ENCODE results near the gene TECTB.
"Not testable (repeated sequence)": the region's sequence is repeated elsewhere in the genome, so short reads cannot be mapped to it uniquely, and the experiment has no call there.

The TECTB gene

DNA sequence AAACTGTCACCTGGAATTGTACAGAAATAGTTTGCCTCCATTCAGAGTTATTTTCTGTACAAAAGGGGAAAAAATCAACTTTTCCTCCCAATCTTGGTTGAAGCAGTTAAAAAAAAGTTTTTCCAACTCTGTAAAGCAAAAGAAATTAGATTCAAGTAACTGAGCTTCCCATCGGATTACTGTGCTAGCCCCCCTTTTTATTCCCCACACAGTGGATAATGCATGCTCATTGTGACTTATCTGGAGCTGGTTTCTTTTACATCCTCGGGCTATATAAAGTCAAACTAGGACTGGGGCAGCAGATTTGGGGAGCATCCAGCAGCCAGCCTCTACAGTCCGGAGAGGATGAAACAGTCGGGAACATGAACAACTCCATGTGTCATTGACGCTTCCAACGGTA lies at the start of gene TECTB:
Gene TECTB (plus strand): TSS at position 301 of the 400 bp plus-strand sequence. CDS start 335 bp downstream, outside the sequence.
- no peak for DNase-seq (ENCODE audit: low spot score)

DNA sequence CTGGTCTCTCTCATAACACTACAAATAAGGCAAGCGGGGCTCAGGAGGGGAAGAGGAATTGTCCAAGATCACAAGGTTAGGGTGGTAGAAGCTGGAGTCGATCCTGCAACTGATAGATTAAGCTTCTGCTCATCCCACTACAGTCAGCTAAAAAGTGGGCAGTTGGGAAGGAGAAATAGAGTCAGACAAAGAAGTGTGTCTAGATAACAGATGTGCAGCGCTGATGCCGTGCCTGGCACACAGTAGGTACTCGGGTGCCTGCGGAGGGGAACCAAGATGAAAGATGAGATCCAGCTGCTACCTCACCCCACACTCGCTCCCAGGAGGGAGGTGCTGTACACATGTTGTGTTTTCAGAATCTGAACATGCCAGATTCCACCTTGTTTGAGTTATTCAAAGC lies 48.1 kb upstream of the TECTB start:
- DNase-seq (ENCODE audit: low spot score): no peak

DNA sequence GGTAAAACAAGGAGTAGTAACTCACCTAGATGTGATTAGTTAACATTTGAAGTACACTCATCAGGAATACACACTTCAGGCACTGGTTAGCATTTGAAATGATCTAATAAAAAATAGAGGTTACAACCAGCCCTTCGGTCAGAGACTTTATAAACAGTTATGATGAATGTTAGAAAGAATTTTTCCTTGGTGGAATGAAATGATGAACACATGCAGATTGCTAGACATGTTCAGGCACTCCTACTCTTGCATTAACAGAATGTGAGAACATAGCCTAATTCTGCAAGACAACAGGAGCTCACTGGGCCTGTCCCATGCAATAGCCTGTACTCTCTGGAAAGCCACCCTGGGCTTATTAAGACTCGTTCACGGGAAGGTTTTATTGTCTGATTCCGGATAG lies 47.3 kb upstream of the TECTB start:
- DNase-seq (ENCODE audit: low spot score): no peak

DNA sequence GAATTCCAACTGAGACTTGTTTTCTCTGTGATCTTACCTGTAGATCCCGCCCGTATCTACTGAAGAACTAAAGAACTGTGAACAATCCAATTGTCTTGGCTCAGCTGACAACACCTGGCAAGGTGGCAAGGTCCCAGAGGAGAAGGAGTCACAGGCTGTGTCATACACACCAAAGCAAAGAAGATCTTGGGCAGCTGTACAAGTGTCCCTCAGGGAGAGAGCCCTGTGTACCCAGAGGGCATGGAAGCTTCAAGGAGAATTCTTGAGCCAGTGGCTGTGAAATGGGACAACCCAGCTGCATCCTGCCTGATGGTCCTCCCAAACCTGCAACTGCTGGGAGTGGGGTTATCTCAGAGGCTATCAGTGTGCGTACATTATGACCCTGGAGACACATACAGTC lies 46.7 kb upstream of the TECTB start:
- DNase-seq (ENCODE audit: low spot score): no peak

DNA sequence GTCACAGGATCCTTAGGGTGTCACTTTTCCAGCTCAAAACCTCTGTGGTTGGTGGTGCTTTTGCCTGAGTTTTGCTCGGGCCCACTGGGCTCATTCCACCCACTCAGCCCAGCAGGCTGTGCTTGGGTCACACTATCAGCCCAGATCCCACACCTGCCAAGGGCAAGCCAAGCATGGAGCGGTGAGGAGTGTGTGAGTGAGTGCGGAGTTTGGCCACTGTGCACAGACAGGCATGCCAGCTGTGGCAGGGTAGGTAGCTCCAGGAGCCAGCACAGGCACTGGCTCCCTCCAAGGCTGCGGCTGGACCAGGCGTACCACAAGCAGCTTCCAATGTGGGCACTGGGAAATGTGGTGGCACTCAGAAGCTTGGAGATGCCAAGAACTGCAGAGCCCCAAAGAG lies 43.9 kb upstream of the TECTB start:
- DNase-seq (ENCODE audit: low spot score): no peak

DNA sequence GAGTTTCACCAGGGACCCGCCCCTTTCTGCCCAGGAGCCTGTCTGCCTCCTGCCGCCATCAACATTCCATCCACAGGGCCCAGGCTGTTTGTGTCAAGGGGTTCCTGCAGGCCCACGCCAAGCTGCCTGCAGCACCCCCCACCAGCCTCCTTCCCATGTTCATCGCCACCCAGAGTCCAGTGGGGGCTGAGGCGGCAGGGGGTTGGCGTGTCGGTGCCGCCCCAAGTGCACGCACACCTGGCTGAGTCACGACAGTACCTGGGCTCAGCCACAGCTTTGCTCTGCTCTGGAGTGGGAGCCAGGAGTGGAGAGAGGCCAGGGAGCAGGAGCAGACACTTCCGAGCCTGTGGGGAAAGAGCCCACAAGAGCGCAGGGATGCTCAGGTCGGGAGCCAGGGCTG lies 42.8 kb upstream of the TECTB start:
- DNase-seq (ENCODE audit: low spot score): no peak

DNA sequence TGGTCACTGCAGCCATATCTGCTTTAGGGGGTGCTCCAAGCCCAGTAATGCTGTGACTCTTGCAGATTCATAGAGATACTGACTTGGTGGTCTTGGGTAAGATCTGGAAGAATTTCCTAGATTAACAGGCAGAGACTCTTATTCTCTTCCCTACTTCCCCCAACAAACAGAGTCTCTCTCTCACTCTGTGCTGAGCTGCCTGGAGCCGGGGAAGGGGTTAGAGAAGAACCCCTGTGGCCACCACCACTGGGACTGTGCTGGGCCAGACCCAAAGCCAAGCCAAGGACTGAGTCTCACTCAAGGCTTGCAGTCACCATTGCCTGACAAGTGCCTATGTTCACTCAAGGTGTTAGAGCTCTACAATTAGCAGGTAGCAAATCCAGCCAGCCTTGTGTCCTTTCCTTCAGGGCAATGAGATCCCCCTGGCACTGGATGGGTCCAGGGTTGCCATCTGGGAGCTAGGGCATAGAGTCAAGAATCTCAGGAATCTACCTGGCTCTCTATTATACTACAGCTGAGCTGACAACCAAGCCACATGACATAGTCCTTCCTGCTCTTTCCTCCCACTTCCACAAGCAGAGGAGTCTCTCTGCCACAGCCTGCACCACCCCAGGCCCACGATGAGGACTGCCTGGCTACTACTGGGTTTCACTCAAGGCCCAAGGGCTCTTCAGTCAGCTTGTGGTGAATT lies 41.4 kb upstream of the TECTB start:
- DNase-seq (ENCODE audit: low spot score): no peak

DNA sequence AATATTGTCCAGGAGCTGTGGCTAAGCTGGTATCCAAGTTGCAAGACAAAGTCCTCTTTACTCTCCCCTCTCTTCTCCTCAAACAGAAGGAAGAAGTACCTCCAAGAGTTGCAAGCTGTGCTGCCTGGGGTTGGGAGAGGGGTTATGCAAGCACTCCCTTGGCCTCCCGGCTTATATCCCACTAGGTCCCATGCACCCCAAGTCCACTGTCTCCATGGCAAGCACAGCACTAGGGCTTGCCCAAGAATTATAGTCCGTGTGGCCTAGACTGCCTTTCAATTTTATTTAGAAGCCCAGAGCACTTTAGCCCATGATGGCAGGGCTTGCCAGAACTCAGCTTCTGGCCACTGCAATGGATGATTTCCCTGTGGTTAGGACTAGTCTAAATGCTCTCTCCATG lies 40.4 kb upstream of the TECTB start:
- DNase-seq (ENCODE audit: low spot score): no peak

DNA sequence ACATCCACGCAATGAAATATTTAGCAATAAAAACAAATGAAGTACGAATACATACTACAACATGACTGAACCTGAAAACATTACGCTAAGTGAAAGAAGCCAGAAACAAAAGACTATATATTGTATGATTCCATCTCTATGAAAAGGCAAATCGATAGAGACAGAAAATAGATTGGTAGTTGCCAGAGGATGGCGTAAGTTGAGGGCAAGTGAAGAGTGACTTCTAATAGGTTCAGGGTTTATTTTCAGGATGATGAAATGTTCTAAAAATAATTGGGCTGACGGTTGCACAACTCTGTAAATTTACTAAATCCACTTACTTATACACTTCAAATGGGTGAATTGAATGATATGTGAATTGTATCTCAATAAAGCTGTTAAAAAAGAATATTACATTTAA lies 39.5 kb upstream of the TECTB start:
- DNase-seq (ENCODE audit: low spot score): no peak

DNA sequence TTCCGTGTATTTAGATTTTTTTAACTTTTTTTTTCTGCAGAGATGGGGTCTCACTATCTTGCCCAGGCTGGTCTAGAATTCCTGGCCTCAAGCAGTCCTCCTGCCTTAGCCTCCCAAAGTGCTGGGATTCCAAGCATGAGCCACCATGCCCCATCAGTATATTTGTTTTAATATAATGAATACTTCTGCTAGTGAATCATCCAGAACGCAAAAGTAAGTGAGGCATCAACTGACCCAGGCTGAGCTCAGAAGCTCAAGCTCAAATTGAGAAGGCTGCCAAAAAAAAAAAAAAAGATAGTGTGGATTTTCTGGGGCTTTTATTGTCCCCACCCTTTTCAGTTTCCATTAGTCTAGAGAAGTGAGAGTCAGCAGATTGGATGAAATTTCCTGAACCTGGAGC lies 39.0 kb upstream of the TECTB start:
- DNase-seq (ENCODE audit: low spot score): no peak

DNA sequence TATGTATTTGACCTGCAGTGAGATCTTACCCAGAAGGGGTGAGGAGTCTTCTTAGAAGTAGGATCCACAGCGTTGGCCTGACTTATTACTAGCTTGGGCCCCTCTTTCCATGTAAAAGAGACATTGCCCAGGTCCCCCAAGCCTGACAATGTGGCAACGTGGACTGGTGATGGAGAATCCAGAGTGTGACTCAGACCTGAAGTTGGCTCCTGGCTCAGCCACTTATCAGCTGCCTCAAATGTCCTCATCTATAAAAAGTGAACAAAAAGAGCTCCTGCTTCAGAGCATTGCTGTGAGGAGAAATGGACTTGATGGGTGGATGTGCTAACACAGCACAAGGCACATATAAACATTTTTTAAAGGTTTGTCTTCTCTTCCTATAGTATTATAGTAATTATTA lies 35.4 kb upstream of the TECTB start:
- no peak for DNase-seq (ENCODE audit: low spot score)

DNA sequence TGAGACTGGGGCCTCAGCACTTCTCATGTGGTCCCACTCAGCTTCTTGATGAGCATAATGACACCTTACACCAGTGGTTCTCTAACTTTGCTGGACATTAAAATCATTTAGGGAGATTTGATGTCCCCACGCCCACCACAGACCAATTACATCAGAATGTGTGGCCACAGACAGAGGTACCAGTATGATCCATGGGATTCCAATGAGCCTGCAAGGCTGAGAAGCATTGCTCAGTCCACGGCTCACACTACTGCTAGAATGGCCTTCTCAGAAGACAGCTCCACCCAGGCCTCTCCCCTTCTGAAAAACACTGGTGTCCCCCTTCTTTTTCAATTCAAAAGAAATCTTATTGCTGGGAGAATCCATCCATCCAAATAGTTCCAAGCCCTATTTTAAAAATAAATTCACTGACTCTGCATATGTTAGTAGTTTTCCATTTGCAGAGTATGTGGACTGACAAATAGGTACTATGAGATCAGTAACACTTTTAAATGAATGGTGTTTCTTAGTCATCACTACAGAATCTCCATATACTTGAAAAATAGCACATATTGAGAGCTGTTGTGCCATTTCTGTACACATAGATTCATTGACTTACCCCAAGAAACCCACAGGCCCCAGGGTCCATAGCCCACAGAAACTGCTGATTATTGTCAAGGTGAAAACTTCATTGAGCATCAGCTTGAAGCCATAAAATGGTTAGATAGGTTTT lies 34.5 kb upstream of the TECTB start:
- no peak for DNase-seq (ENCODE audit: low spot score)

DNA sequence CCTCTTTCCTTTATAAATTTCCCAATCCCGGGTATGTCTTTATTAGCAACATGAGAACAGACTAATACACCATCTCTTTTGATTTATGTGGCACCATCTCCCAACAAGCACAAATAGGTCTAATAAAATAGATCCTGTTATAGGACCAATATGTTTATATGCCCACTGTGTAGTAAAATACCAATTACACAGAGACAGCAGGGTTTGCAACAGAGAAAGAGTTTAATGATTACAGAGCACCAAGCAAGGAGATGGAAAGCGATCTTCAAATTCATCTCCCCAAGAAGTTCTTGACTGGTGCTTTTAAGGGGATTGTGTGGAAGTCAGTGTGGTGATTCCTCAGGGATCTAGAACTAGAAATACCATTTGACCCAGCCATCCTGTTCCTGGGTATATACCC lies 33.5 kb upstream of the TECTB start:
- no peak for DNase-seq (ENCODE audit: low spot score)

DNA sequence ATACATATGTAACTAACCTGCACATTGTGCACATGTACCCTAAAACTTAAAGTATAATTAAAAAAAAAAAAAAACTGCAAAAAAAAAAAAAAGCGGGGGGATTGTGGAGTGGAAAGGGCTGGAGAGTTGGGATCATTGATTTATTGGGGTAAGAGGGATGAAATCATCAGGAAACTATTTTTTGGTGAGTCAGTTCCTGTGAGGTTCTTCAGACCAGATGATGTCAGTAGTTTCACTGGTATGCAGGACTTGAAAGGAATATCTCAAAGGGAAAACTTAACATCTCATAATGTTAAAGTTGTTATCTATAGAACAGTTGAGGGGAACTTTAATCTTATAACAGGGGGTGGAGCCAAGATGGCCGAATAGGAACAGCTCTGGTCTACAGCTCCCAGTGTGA lies 32.6 kb upstream of the TECTB start:
- DNase-seq (ENCODE audit: low spot score): peak; percentile 1

DNA sequence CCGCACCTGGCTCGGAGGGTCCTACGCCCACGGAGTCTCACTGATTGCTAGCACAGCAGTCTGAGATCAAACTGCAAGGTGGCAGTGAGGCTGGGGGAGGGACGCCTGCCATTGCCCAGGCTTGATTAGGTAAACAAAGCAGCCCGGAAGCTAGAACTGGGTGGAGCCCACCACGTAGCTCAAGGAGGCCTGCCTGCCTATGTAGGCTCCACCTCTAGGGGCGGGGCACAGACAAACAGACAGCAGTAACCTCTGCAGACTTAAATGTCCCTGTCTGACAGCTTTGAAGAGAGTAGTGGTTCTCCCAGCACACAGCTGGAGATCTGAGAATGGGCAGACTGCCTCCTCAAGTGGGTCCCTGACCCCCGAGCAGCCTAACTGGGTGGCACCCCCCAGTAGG lies 32.0 kb upstream of the TECTB start:
- DNase-seq (ENCODE audit: low spot score): not testable (repeated sequence)

DNA sequence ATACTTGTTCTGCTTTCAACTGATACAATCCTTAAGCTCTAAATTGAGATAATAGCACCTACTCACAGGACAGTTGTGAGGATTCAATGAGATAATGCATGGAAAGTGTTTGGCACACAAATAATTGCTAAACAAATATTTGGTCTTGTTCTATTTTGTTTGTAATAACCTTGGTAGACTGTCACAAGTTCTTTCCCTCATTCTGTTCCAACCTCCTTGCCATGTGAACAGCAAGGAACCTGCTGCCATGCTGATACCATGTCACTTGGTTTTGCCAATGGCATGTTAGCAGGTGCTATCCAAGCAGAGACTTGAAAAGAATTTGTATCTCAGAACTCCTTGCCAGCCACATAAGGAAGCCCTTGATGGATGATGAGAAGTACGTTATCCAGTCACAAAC lies 24.8 kb upstream of the TECTB start:
- DNase-seq (ENCODE audit: low spot score): no peak

DNA sequence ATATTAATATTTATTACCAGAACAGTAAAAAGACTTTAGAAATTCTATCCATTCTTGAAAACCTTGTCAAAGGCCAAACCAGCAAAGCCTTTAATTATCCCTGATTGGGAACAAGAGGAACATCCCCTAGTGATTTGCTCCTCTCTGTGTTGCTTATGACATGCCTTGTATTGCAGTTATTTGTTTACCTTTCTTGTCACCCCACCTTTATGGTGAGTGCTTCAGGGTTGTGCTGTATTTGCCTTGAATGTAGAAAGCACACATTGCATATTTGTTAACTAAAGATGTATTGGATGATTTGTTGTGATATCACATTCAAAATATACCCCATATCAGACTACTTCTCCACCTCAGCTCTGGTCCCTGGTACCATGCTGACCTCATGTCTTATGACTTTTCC lies 23.5 kb upstream of the TECTB start:
- no peak for DNase-seq (ENCODE audit: low spot score)

DNA sequence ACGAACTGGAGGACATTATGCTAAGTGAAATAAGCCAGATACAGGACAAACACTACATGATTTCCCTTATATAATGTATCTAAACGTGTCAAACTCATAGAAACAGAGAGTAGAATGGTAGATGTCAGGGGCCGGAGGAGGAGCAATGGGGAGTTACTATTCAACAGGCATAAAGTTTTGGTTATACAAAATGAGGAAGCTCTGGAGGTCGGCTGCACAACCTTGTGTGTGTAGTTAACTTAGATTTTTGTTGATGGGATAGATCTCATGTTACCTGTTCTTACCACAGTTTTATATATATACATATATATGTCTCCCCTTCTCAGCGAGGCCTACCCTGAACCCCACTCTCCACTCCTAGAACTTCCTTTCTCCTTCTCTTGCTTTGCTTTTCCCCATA lies 22.4 kb upstream of the TECTB start:
- DNase-seq (ENCODE audit: low spot score): no peak

DNA sequence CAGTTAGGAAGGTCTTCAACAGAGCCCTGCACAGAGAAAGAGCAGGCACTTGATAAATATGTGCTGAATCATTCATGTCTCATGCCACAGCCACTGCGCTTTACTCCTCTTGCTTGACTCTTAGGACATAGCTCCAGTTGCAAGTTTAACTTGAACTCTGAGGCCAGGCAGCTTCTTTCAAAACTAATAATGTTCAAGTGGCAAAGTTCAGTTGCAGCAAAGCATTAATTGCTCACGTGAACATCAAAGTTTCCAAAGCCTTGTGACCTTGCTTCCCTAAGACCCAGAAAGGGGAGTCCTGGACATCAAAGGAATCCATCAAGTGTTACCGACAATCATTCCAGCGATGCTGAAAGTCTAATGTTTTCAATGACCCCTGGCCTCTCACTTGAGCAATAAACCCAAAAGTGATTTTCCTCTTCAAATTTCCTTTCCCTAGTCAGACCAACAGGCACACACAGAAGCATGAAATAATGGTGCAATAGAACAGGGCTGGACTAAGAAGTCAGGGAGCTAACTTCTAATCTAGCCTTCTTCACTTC lies 21.8 kb upstream of the TECTB start:
- no peak for DNase-seq (ENCODE audit: low spot score)

DNA sequence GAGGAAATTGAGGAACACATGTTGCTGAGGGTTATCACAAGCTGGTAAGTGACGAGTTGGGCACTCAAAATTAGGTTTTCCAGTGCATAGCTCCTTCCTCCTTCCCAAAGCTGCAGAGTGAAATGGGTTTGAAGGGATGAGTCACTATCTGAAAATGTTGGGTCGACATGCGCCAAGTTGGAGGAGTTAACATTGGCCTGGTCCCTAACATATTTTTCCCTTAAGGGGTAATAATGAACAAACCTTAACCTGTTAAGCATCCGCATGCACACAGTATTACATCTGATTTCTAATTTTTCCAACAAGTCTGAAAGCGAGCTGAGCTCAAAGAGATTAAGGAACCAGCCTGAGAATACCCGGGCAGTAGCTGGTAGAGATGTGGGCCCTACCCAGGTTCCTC lies 20.7 kb upstream of the TECTB start:
- no peak for DNase-seq (ENCODE audit: low spot score)

DNA sequence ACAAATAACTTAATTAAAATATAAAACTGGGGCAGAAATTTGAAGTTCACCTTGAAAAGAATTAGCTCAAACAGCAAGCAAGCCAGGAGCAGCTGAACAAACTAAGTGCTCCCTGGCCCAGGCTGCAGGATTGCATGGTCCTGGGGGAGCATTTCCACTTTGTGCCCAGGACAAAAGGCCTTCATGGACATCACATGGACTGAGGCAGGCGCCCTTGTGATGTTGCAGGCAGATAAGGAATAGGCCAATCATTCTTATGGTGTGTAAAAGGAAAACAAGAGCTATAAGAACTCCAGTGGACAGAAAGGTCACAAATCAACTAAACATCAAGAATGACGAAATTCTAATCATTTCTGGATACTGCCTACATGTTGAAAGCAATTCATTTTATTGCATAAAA lies 17.5 kb upstream of the TECTB start:
- DNase-seq (ENCODE audit: low spot score): no peak

DNA sequence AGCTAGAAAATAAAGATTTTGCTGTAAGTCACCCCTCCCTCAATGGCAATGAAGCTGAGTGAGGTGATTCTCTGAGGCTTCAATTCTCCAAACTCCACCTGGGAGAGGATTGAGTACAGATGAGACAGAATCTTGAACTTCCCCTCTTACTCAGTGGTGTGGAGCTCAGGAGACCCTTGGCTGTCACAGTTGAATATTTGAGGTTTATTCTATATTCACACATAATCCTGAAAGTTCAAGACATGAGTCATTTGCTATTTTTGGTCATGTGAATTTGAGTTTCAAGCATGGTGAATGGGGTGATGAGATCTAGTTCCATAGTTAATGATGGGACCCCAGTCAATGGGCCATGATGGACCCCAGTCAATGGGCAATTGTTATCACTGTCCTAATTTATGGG lies 13.9 kb upstream of the TECTB start:
- DNase-seq (ENCODE audit: low spot score): no peak

DNA sequence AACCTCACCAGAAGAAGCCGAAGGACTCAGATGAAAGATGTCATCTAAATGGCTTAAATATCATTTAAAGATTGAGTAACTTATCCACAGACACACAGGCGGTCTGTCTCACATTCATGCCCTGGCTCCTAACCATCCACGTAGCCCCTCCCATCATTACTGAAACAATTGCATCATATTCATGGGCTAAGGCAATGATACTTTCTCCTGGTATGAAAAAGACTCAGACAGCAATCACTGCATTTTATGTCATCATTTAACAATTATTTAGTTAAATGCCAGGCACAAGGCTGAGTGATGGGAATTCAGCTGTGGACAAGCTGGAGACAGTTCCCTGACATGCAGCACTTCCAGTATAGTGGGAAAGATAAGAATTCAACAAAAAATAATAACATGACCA lies 11.2 kb upstream of the TECTB start:
- no peak for DNase-seq (ENCODE audit: low spot score)

DNA sequence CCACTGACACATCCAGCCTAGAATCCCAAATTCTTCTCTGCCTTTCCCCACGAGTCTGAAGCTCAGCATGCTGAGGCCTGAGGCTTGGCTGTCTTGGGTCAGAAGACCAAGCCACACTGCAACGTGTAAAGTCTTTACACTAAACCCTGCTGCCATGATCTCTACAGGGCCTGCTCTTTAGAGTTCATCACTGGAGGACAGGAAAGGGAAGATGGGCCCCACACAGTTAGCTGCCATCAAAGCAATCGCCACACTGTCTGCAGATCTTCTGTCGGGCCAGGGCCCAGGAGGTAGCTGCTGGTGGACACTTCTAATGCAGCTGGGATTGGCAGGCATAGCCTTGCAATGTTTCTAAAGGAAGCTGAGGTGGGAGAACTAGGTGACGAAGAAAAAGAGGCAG lies 8.4 kb upstream of the TECTB start:
- no peak for DNase-seq (ENCODE audit: low spot score)
